NCI-H2081 treated with DMSO at 0.1 percent for 48 hours (cell line): ENCODE measurements around the gene PROZ.
"Not testable (repeated sequence)": the region's sequence is repeated elsewhere in the genome, so short reads cannot be mapped to it uniquely, and the experiment has no call there.

Experiments used
- DNase-seq: peaks from one replicate; lab custom pipeline; 2025; lab: John Stamatoyannopoulos, UW

Gene PROZ

GRCh38 chr13:113157206-113157928, 1.1 kb upstream of the PROZ start:
- DNase-seq = no peak

- no peak for DNase-seq
Observed at GRCh38 chr13:113158946-113159345, 498 bp downstream of the PROZ start.

DNA sequence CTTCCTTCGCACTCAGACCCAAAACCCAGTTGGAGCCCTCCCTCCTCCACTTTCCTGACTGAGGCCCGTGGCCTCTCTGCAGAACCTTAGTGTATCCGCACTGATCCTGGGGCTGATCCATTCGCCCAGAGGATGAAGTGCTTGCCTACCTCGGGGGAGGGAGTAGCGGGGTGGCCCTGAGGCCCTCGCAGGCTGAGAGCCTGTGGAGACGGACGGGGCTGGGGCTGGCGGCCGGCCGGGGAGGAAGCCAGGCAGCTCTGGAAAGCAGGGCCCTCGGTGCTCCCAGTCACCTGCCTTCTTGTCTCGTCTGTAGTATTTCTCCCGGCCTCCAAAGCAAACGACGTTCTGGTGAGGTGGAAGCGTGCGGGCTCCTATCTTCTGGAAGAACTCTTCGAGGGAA, 1.3 kb downstream of the PROZ start:
- DNase-seq = no peak

- no peak for DNase-seq
Observed at GRCh38 chr13:113160983-113161382, 2.5 kb downstream of the PROZ start.

DNA sequence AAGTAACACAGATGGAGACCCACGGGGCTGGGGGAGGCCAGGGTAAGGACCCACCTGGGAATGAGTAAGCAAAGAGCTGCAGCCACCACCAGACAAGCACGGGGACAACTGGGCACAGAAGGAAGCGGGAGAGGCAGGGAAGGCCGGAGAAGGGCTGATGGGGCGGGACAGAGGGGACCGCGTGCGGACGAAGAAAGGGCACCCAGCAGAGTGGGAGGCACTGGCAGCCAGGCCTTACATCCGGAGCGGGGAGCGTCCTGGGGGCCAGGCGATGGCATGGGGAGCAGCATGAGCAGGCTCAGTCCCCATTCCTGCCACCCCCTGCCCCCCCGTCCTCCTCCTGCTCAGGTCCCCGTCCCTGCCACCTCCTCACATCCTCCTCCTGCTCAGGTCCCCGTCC, 3.0 kb downstream of the PROZ start:
- DNase-seq = no peak

DNA sequence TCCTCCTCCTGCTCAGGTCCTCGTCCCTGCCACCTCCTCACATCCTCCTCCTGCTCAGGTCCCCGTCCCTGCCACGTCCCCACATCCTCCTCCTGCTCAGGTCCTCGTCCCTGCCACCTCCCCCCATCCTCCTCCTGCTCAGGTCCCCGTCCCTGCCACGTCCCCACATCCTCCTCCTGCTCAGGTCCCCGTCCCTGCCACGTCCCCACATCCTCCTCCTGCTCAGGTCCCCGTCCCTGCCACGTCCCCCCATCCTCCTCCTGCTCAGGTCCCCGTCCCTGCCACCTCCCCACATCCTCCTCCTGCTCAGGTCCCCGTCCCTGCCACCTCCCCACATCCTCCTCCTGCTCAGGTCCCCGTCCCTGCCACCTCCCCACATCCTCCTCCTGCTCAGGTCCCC, 3.5 kb downstream of the PROZ start:
- not testable (repeated sequence) for DNase-seq

- DNase-seq = no peak
Observed at GRCh38 chr13:113162783-113163685, 4.6 kb downstream of the PROZ start.

GRCh38 chr13:113164492-113164891, 6.0 kb downstream of the PROZ start:
- DNase-seq = no peak

DNA sequence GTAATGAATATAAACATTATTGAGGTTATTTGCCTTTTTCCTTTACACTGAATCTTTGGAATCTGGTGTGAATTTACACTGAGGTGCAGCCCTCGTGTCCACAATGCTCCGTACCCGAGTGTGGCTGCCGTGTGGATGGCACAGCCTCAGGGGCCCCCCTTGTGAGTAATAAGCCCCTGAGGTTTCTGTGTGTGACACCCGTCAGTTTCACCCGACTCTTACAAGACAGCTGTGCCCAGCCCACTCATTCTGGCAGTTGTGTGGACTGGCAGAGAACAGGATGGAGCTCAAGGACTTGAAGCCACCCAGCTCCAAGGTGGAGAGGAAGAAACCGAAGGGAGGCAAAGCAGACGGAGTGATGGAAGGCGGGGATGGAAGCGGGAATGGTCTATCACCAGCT, 7.8 kb downstream of the PROZ start:
- no peak for DNase-seq

DNA sequence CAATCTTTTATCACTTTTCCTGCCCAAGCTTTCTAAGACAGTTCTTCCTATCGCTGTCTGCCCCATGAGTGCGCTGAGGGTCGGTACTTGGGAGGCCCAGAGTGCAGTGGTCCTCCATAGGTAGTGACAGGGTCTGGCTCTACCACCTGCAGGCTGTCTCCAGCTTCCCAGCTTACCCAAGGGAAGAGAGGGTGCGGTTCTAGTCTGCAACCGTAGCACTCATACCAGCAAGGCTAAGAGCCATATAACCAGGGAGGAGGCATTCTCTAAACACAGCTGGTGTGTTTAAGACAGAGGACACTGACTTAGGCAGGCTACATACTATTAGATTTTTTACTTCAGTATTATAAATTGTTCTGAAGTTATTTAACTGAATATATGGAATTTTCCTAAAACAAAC, 8.2 kb downstream of the PROZ start:
- DNase-seq = no peak

GRCh38 chr13:113167155-113167554, 8.7 kb downstream of the PROZ start:
- DNase-seq = no peak

- DNase-seq = no peak
Observed at GRCh38 chr13:113167575-113167974, 9.1 kb downstream of the PROZ start.

- no peak for DNase-seq
Observed at GRCh38 chr13:113168211-113168610, 9.8 kb downstream of the PROZ start.

DNA sequence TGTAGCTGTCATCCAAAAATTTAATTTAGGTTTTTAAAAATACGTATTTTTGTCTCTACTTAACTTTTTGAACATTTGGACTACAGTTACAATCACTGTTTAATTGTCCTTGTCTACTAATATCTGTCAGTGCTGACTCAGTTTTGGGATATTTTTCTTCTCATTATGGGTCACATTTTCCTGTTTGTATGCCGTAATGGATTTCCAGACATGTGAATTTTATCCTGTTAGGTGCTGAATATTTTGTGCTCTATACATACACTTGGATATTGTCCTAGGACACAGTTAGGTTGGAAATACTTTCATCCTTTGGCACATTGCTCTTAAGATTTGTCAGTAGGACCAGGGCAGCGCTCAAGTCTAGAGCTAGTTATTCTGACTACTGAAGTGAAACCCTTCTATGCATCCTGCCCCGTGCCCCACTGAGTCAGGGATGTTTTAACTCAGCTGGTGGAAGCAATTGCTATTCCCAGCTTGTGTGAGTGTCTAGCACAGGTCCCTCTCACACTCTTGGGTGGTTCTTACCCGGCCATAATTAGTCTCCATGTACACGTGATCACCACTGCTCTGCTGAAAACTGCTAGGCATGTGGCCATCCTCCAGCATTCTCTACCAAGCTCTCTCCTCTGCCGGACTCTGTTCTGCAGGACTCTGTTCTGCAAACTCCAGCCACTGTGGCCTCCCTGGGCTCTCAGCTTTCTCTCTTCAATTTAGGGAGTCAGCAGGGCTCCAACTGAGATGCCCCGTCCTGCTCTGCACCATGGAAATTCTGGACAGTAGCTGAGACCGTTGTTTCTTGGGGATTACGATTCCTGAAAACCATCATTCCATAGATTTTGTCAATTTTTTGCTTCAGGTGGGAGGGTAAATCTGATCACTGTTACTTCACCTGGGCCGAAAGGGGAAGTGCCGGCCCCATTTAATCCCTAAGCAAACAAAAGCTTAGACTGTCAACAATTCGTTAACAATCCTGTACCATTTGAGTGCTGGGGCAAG, 11.1 kb downstream of the PROZ start:
- DNase-seq = no peak

GRCh38 chr13:113170511-113170910, 12.1 kb downstream of the PROZ start:
- DNase-seq = no peak

DNA sequence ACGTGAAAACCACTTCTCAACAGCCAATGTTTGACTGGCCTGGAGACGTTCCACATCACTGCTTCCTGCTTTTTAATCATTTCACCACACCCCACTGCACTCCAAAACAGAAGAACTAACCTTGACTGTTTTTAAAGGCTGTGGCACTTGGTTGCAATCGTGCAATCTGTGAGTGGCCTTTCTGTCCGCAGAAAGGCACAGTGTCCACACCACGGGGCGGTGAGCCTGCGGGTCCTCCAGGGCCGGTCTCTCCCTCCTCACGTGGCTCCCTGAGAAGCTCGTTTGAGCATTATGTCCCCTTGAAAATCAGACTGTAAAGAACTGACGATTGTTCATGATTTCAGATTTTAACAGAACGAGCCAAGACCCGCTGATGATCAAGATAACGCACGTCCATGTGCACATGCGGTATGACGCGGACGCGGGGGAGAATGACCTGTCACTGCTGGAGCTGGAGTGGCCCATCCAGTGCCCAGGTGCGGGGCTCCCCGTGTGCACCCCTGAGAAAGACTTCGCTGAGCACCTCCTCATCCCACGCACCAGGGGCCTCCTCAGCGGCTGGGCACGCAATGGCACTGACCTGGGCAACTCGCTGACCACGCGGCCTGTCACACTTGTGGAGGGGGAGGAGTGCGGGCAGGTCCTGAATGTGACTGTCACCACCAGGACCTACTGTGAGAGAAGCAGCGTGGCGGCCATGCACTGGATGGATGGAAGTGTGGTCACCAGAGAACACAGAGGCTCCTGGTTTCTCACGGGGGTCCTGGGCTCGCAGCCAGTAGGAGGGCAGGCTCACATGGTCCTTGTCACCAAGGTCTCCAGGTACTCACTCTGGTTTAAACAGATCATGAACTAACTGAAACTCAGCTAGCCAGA, 13.0 kb downstream of the PROZ start:
- DNase-seq = no peak

GRCh38 chr13:113172419-113172926, 14.0 kb downstream of the PROZ start:
- no peak for DNase-seq

GRCh38 chr13:113176280-113176679, 17.8 kb downstream of the PROZ start:
- DNase-seq = no peak

GRCh38 chr13:113176822-113177221, 18.4 kb downstream of the PROZ start:
- DNase-seq = no peak

DNA sequence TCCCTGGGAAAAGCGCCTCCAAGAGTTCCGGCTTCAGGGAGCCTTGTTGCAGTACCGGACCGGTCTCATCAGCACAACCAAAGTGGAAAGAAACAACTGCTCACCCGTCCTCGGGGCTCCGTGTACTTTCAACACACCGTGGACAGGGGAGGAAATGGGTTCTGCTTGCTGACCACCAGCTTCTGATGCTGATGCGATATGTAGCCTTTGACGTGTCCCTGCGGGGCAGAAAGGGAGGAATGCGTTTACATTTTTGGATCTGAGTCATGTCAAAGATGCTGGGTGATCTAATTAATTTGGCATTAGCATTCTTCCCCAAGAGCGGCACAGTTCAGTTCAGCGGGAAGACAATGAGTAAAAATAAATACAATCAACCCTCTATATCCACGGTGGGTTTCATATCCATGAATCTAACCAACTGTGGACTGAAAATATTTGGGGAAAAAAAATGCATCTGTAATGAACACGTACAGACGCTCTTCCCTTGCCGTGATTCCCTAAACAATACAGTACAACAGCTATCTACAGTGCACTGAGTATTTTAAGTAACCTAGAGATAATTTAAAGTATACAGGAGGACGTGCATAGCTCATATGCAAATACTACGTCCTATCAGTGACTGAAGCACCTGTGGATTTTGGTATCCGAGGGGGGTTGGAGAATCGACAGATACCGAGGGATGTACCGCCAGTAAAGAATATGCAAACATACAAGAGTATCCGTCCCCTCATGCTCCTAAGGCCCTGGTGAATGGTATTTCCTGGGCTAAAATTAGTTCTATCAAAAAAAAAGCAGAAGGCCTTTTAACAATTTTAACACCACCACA, 19.8 kb downstream of the PROZ start:
- no peak for DNase-seq
